ENCODE data around the gene CA9.

CA9 gene

DNA sequence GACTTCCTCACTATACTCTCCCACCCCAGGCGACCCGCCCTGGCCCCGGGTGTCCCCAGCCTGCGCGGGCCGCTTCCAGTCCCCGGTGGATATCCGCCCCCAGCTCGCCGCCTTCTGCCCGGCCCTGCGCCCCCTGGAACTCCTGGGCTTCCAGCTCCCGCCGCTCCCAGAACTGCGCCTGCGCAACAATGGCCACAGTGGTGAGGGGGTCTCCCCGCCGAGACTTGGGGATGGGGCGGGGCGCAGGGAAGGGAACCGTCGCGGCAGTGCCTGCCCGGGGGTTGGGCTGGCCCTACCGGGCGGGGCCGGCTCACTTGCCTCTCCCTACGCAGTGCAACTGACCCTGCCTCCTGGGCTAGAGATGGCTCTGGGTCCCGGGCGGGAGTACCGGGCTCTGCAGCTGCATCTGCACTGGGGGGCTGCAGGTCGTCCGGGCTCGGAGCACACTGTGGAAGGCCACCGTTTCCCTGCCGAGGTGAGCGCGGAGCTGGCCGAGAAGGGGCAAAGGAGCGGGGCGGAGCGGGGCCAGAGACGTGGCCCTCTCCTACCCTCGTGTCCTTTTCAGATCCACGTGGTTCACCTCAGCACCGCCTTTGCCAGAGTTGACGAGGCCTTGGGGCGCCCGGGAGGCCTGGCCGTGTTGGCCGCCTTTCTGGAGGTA, 2.1 kb downstream of the CA9 start:
- DNase-seq (ENCODE audit: low spot score) = no peak

- DNase-seq (ENCODE audit: low spot score) = no peak
Measured at GRCh38 chr9:35679091-35679490, 5.4 kb downstream of the CA9 start.

DNA sequence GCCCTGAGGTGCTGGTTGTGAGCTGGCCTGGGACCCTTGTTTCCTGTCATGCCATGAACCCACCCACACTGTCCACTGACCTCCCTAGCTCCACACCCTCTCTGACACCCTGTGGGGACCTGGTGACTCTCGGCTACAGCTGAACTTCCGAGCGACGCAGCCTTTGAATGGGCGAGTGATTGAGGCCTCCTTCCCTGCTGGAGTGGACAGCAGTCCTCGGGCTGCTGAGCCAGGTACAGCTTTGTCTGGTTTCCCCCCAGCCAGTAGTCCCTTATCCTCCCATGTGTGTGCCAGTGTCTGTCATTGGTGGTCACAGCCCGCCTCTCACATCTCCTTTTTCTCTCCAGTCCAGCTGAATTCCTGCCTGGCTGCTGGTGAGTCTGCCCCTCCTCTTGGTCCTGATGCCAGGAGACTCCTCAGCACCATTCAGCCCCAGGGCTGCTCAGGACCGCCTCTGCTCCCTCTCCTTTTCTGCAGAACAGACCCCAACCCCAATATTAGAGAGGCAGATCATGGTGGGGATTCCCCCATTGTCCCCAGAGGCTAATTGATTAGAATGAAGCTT, 6.1 kb downstream of the CA9 start:
- DNase-seq (ENCODE audit: low spot score) = no peak

- DNase-seq (ENCODE audit: low spot score) = no peak
Measured at GRCh38 chr9:35680331-35681105, 6.8 kb downstream of the CA9 start.

GRCh38 chr9:35681341-35682002, 7.7 kb downstream of the CA9 start:
- no peak for DNase-seq (ENCODE audit: low spot score)

DNA sequence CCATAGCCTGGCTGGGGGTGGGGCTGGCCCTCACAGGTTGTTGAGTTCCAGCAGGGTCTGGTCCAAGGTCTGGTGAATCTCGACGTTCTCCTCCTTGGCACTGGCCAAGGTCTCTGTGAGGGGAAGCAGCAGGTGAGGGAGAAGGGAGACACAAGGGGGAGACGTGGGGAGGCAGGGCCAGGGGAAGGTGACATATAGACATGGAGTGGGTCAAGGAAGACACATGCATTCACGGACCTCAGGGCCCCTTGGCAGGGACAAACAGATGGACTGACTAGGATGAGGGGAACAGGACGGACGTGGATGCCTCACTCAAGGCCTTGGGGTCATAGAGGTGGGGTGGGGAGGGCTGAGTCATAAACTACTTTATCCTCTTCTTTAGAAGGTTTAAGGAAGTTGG, 8.3 kb downstream of the CA9 start:
- no peak for DNase-seq (ENCODE audit: low spot score)

- no peak for DNase-seq (ENCODE audit: low spot score)
Measured at GRCh38 chr9:35682520-35683315, 9.0 kb downstream of the CA9 start.

DNA sequence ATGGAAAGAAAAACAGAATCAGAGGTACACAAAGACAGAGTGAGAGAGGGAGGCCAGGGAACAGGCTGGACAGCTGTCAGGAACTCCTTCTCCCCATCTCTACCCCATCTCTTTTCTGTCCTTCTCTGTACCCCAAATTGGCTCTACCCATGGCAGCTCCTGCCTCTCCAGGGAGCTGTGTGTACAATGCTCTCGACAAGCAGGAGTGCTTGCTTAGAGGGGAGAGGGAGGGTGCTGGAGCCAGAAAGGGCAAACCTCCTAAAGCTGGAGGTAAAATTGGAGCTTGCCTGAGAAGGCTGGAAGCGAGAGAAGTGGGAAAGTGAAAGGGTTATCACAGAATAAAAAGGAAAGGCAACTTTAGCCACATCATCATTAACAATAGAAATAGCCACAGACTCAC, 9.6 kb downstream of the CA9 start:
- DNase-seq (ENCODE audit: low spot score) = no peak

- no peak for DNase-seq (ENCODE audit: low spot score)
Measured at GRCh38 chr9:35684921-35685320, 11.2 kb downstream of the CA9 start.

DNA sequence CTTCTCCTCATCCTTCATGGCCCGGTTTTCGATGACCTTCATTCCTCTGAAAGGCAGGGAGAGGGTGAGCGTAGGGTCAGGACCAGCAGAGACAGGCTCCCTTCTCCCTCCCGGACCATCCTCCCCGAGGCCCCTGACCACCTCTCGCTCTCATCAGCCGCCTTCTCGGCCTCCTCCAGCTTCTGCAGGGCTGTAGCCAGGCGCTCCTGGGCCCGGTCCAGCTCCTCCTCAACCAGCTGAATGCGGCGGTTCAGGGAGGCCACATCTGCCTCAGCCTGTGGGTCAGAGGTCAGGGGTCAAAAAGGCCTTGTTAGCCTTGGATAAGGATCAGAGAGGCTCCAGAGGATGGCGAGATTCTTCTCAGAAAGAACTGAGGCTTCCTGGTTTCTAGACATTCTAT, 11.8 kb downstream of the CA9 start:
- no peak for DNase-seq (ENCODE audit: low spot score)

DNA sequence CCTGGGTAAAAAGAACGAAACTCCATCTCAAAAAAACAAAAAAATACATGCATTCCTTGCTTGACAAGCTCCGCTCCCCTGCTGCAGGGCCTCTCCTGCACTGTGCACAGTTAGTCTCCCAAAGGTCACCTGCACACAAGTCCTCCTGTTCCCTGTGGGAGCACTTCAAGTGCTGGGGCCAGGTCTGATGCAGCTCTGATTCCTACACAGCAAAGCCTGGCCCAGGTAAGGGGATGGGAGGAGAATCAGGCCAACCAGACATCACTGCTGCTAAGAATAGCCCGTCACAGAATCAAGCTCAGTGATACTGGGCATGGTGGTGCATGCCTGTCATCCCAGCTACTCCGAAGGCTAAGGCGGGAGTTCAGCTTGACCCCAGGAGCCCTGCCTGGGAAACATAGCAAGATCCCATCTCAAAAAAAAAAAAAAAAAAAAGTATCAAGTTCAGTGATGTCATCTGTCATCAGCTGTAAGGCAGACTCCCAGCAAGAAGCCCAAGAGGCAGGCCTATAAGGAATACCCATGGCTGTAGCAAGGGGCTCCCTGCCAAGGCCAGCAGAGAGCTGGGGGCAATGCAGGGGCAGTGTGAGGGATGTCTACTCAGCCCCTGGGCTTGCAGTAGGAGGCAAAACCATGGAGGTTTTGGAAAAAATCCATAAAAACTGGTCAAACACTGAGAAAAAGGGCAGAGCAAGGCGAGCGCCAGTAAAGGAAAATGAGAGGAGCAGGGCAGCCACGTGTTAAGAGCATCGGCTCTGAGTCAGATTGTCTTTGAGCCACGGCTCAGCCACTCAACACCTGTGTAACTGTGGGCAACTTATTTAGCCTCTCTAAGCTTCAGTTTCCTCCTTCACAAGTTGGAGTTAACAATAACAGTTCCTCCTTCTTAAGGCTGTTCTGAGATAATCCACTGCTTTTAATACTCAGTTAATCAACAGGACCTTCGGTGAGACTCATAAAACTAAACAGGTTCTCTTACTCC, 12.8 kb downstream of the CA9 start:
- DNase-seq (ENCODE audit: low spot score) = no peak

DNA sequence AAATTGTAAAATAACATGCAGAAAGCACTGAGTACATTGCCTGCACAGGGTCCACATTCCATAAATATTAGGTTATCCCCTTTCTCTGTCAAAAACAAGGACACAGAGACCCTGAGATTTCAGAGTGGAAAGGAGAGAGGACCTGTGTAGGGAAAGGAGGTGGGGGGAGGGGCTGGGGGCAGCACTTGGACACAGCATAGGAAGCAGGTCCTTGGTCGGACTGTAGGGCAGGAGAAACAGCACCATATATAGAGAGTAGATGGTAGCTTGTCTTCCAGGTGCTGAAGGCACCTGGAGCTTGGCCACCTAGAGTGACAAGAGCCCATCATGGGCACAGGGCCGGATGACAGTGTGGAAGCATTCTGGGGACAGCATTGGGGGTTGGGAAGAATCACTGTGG, 13.6 kb downstream of the CA9 start:
- no peak for DNase-seq (ENCODE audit: low spot score)

- no peak for DNase-seq (ENCODE audit: low spot score)
Measured at GRCh38 chr9:35687972-35688557, 14.3 kb downstream of the CA9 start.

DNA sequence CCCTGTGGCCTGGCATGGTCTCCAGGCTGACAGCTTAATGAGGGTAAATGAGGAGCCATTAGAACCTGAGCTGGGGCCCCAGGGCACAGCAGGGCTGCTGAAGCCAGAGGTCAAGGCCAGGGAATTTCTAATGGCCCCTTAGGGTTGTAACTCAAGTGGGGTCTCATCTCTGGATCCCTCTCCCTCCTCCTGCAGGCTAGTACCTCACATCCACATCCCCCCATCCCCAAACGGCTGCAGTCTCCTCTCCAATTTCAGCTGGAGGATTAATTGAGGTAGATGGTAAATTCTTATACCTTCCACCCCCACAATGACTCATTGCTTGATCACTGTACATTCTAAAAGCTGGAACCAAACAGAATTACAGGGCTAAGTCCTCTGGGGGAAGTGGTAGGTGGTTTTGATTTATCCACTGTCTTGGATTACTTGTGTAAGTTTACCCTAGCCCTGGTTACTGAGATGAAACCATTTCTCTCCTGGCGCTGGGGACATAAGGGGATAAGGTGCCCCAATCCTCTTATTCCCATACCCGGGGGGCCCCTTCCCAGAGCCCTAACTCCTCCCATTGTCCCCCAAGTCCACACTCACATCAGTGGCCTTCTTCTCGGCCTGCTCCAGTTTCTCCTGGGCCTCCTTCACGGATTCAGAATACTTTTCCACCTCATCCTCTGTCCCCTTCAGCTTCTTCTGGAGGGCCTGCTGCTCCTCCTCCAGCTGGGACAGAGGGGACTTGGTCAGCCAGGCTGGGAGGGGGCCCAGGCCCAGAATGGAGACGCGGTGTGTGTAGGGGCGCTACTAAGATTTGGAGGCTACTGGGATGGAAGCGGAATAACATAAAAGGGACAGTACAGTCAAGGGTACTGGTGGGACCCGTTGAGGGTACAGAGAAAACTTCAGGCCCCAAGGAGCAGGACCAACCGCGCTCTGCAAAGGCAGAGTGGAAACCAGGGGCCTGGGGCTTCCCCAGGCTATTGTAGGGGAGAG, 15.1 kb downstream of the CA9 start:
- no peak for DNase-seq (ENCODE audit: low spot score)

- DNase-seq (ENCODE audit: low spot score) = no peak
Measured at GRCh38 chr9:35689542-35690293, 16.0 kb downstream of the CA9 start, which contains the start of gene TPM2. Gene TPM2, minus strand, starts transcription at chr9:35689925. Its CDS starts 108 bp downstream, at chr9:35689817.

DNA sequence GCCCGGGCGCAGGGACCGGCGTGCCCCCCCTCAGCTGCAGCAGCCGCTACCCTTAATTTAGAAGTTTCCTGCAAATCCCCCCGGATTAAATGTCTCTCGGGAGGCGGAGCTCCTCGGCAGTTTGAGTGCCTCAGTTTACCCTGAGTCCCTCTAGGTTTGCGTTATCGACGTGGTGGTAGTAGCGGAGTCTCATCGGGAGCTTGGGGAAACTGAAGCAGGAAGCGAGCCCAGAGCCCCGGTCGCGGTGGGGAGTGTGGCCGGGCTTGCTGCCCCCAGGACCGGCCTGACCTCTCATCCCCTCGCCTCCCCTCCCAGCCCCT, 16.5 kb downstream of the CA9 start:
- no peak for DNase-seq (ENCODE audit: low spot score)

DNA sequence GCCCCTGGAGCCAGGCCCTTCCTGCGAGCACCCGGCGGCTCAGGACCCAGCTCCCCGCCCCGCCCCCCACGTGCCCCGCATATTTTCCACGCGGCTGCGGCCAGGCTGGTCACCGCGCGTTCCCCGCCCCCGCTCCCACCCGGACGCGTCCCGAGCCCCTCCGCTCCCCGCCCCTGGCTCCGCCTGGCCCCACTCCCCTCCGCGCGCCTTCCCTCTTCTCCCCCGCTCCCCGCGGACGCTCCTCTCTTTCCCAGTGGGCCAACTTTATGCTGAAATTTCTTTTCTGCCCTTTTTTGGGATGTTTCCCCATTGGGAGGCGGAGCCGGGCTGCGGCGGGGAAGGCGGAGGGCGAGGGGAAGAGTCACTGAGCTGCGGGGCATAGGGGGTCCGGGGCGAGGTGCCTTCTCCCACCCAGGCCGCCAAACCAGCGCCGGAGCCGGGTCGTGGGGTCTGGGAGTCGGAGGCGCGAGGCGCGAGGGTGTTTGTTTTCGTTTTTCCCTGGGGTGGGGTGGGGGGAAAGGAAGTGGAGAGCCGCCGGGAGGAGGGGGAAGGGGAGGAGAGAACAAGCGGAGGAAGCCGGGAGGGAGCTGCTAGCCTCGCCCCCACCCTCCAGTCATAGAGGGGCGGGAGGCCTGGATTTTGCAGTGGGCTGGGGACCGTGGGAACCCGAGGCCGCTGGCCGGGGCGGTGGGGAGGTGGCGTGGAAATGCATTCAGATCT, 17.0 kb downstream of the CA9 start:
- DNase-seq (ENCODE audit: low spot score) = peak; percentile 51

DNA sequence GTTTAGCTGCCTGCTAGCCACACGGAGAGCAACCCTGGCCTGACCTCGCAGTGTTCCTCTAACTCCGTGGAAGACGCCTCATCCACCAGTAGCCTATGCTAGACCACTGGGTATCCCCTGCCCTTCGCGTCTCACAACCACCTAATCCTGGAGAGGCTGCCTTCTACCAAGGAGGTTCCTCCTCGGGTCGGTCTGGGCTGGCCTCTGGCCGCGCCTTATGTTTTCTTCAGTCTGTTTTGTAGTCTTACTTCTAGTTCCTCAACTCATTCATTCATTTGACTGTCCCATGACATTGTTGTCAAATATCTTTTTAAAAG, 17.6 kb downstream of the CA9 start:
- DNase-seq (ENCODE audit: low spot score) = no peak

Measured in D341Med (cell line).